HG03095 (cell line): ENCODE results near the gene PRR29.

ENCODE experiments used
- ATAC-seq: cut with Tn5 transposase; IDR thresholded peaks from one replicate; pipeline ENCODE4 v1.9.1; 2021; ENCODE audit warnings: moderate library complexity; ENCODE audit not compliant: unreplicated experiment

PRR29 gene

GRCh38 chr17:63998050-63998720, at the start of gene PRR29:
Gene PRR29 (plus strand): TSS chr17:63998351. CDS start chr17:63998365, 14 bp downstream.
- no peak for ATAC-seq

- ATAC-seq, result no peak
Observed at GRCh38 chr17:63948521-63948920, 49.6 kb upstream of the PRR29 start.

- ATAC-seq, result no peak
Observed at GRCh38 chr17:63949576-63950250, 48.4 kb upstream of the PRR29 start.

GRCh38 chr17:63950940-63951907, 46.9 kb upstream of the PRR29 start:
- ATAC-seq, result no peak

- no peak for ATAC-seq
Observed at GRCh38 chr17:63954402-63955063, 43.6 kb upstream of the PRR29 start.

- no peak for ATAC-seq
Observed at GRCh38 chr17:63955232-63955631, 42.9 kb upstream of the PRR29 start.

- no peak for ATAC-seq
Observed at GRCh38 chr17:63955791-63956190, 42.4 kb upstream of the PRR29 start.

- ATAC-seq, result no peak
Observed at GRCh38 chr17:63956296-63956920, 41.7 kb upstream of the PRR29 start.

- ATAC-seq, result no peak
Observed at GRCh38 chr17:63960006-63960405, 38.1 kb upstream of the PRR29 start.

- ATAC-seq, result no peak
Observed at GRCh38 chr17:63960430-63960829, 37.7 kb upstream of the PRR29 start.

GRCh38 chr17:63961355-63962212, 36.6 kb upstream of the PRR29 start:
- no peak for ATAC-seq

GRCh38 chr17:63962298-63962744, 35.8 kb upstream of the PRR29 start:
- ATAC-seq, result no peak

GRCh38 chr17:63963123-63963522, 35.0 kb upstream of the PRR29 start:
- ATAC-seq, result no peak

- no peak for ATAC-seq
Observed at GRCh38 chr17:63966646-63967264, 31.4 kb upstream of the PRR29 start.

- no peak for ATAC-seq
Observed at GRCh38 chr17:63967953-63968352, 30.2 kb upstream of the PRR29 start.

- ATAC-seq, result no peak
Observed at GRCh38 chr17:63969278-63969677, 28.9 kb upstream of the PRR29 start.

GRCh38 chr17:63972796-63973195, 25.4 kb upstream of the PRR29 start, which contains the start of gene SCN4A:
Gene SCN4A (minus strand): TSS chr17:63972918. CDS start chr17:63972841, 77 bp downstream.
- no peak for ATAC-seq

- no peak for ATAC-seq
Observed at GRCh38 chr17:63973247-63973646, 24.9 kb upstream of the PRR29 start.
